GM19043 (cell line): ENCODE data around the gene NHLRC2.
"Not testable (repeated sequence)": the region's sequence is repeated elsewhere in the genome, so short reads cannot be mapped to it uniquely, and the experiment has no call there.

Experiments
- ATAC-seq: cut with Tn5 transposase; IDR thresholded peaks from one replicate; pipeline ENCODE4 v1.9.1; 2021; ENCODE audit warnings: low read depth; ENCODE audit not compliant: unreplicated experiment

The NHLRC2 gene

GRCh38 chr10:113854013-113854760 lies at the start of gene NHLRC2, which contains the start of gene DCLRE1A:
NHLRC2 (plus strand) TSS chr10:113854661; CDS start chr10:113854873, 212 bp downstream.
DCLRE1A (minus strand) TSS chr10:113854082; CDS start chr10:113853182, 900 bp downstream.
- ATAC-seq: peak; percentile 32

GRCh38 chr10:113806503-113806902 lies 48.0 kb upstream of the NHLRC2 start:
- ATAC-seq: no peak

DNA sequence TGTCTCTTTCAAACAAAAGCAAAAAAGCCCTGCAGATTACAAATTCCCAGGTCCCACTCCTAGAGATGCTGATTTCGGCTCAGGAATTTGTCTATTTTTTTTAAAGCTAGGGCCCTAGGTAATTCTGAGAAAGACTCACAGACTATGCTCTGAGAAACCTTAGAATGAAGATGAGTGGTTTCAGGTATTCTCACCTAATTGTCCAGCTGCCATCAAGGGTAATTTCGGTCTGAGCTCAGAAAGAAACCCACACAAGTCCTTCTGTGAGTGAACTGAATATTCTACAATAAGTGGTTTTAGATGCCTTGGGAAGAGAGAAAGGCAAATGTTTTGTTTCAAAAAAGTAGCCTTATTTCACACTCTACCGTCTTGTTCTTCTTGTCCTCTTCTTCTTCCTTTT lies 46.3 kb upstream of the NHLRC2 start:
- ATAC-seq: no peak

DNA sequence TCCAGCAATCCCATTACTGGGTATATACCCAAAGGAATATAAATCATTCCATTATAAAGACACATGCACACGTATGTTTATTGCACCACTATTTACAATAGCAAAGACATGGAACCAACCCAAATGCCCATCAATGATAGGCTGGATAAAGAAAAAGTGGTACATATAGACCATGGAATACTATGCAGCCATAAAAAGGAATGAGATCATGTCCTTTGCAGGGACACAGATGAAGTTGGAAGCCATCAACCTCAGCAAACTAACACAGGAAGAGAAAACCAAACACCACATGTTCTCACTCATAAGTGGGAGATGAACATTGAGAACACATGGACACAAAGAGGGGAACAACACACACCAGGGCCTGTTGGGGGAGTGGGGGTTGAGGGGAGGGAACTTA lies 39.8 kb upstream of the NHLRC2 start:
- ATAC-seq: not testable (repeated sequence)

DNA sequence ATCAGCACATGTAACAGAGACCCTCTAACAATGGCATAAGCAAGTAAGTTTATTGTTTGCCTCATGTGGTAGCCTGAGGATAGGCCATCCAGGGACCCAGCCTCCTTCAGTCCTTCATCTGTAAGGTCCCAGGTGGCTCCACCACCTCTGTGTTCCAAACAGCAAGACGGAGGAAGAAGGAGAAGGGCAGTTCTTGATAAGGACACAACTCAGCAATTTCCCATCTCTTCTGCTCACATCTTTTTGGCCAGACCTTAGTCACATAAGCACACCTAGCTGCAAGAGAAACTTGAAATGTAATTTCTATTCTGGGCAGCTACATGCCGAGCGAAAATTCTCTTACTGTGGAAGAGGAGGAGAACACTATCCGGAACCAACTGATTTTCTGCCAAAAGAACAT lies 34.5 kb upstream of the NHLRC2 start:
- no peak for ATAC-seq

- no peak for ATAC-seq
These were observed 34.0 kb upstream of the NHLRC2 start for GRCh38 chr10:113820507-113820906.

DNA sequence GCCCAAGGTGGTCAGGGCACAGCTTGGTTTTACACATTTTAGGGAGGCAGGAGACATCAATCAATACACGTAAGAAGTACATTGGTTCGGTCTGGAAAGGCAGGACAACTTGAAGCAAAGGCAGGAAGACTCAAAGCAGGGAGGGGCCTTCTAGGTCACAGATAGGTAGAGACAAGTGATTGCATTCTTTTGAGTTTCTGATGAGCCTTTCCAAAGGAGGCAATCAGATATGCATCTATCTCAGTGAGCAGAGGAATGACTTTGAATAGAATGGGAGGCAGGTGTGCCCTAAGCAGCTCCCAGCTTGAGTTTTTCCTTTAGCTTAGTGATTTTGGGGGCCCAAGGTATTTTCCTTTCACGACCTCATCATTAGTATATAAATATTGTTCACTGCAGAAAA lies 33.2 kb upstream of the NHLRC2 start:
- not testable (repeated sequence) for ATAC-seq

GRCh38 chr10:113822174-113822573 lies 32.3 kb upstream of the NHLRC2 start:
- ATAC-seq: no peak

DNA sequence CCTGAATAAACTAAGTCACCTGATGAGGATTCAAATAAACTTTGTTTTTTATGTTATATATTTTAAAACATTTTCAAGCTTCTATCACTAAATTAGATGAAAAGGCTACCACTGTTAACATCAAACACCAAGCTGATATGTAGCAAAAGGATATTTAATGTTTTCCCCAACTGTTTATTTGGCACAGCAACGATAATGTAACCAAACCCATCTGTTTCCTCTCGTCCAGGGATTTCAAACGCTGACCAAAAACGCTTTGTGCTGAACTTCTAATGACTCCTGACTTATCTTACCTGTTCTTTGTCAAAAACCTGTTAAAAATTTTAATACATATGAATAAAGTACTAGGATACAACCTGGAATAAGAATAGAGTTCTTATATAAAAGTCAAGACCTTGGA lies 31.1 kb upstream of the NHLRC2 start:
- no peak for ATAC-seq

DNA sequence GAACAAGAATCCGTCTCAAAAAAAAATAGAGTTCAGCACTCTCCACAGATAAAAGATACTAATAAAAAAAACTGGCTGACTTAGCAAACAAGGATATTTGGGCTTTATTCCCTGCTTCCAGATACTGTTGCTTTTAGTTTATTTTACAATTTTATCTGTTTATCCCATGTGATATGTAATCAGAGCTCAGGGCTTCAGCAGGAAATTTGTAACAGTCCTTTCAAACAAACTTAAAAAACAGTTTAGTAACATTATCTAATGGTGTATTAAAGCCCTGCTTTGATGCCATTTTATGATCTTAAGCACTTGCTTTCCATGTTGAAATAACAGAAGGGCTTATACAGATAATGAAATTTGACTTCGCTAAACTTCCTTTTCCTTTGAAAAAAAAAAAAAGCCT lies 28.7 kb upstream of the NHLRC2 start:
- ATAC-seq: no peak

- ATAC-seq: not testable (repeated sequence)
These were observed 25.9 kb upstream of the NHLRC2 start for GRCh38 chr10:113828567-113828966.

DNA sequence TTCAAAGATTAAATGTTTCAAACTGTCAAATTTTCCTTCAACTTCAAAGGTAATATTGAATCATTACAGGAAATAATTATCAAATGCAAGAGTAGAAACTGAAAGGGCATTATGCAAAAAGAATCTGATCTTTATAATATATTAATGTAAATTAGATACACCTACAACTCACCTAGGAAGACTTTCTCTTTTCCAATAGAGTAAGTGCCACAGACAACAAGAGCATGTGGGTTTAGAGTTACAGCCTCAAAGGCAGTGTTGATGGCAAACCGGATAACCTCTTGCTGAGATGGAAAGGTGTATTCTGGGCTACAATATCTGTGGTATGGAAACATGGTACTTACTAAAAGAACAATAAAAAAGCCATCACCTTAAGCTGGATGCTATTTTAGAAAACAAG lies 12.3 kb upstream of the NHLRC2 start:
- ATAC-seq: no peak

- no peak for ATAC-seq
These were observed 10.4 kb upstream of the NHLRC2 start for GRCh38 chr10:113843972-113844485.

GRCh38 chr10:113846036-113846435 lies 8.4 kb upstream of the NHLRC2 start:
- no peak for ATAC-seq

- no peak for ATAC-seq
These were observed 5.2 kb upstream of the NHLRC2 start for GRCh38 chr10:113849140-113849803.

- no peak for ATAC-seq
These were observed 4.5 kb upstream of the NHLRC2 start for GRCh38 chr10:113849946-113850345.

GRCh38 chr10:113853578-113854012 lies 866 bp upstream of the NHLRC2 start:
- no peak for ATAC-seq

GRCh38 chr10:113854761-113855588 lies 514 bp downstream of the NHLRC2 start:
- ATAC-seq: peak; percentile 24

DNA sequence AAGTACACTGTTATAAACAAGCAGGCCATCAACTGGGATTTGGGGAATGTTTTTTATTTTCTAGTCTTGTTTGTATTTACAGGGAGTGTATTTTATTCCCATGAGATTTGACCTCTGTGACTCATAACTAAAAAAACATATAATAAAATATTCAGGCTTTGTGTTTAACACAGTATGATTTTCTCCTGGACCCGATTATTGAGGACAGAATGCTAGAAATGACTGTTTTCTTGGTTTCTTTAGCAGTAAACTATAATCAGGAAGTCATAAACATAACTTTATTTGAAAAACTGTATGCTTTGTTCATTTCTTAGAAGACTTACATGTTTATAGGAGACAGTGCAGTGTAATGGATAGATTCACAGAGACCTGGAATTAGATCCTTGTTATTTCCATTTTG lies 2.1 kb downstream of the NHLRC2 start:
- ATAC-seq: no peak

GRCh38 chr10:113857210-113857609 lies 2.7 kb downstream of the NHLRC2 start:
- ATAC-seq: no peak

- no peak for ATAC-seq
These were observed 4.1 kb downstream of the NHLRC2 start for GRCh38 chr10:113858541-113858940.
